Fibroblast of mammary gland (primary cell): ENCODE data around the gene REM2.
"Not testable (repeated sequence)": the region's sequence is repeated elsewhere in the genome, so short reads cannot be mapped to it uniquely, and the experiment has no call there.

Experiments used
- DNase-seq: peaks from one replicate; pipeline ENCODE4 v3.0.0-alpha.2; 2010; ENCODE audit warnings: low read depth
- H3K4me3 ChIP-seq: 2 replicates; pipeline ENCODE4 v1.5.1; 2011; ENCODE audit warnings: low read depth, mild to moderate bottlenecking, low read length, moderate library complexity; ENCODE audit not compliant: control insufficient read depth
- CTCF ChIP-seq: conservative IDR thresholded peaks from 2 replicates; pipeline ENCODE4 v1.5.1; 2011; ENCODE audit warnings: low read depth, low read length, inconsistent platforms; ENCODE audit not compliant: control insufficient read depth, insufficient read depth

Gene REM2

GRCh38 chr14:22850944-22851764, 31.9 kb upstream of the REM2 start:
- H3K4me3 ChIP-seq, result peak overlapping the region; percentile 19
- peak; percentile 99 for DNase-seq

GRCh38 chr14:22852178-22852577, 30.8 kb upstream of the REM2 start:
- not testable (repeated sequence) for H3K4me3 ChIP-seq, DNase-seq

More at GRCh38 chr14:22850944-22851764, 31.9 kb upstream of the REM2 start:
- no peak for TF ChIP-seq CTCF

GRCh38 chr14:22852599-22852939, 30.5 kb upstream of the REM2 start:
- TF ChIP-seq CTCF, result no peak
- no peak for DNase-seq
- H3K4me3 ChIP-seq, result no peak overlapping the region

GRCh38 chr14:22852940-22853767, 29.9 kb upstream of the REM2 start:
- H3K4me3 ChIP-seq, result peak overlapping the region; percentile 50
- TF ChIP-seq CTCF, result peak; percentile 92
- peak; percentile 86 for DNase-seq

- not testable (repeated sequence) for DNase-seq, H3K4me3 ChIP-seq
Measured at GRCh38 chr14:22854296-22854695, 28.7 kb upstream of the REM2 start.

GRCh38 chr14:22854963-22855724, 27.9 kb upstream of the REM2 start:
- H3K4me3 ChIP-seq, result no peak overlapping the region
- no peak for DNase-seq
- no peak for TF ChIP-seq CTCF

- H3K4me3 ChIP-seq, result no peak overlapping the region
- TF ChIP-seq CTCF, result no peak
- no peak for DNase-seq
Measured at GRCh38 chr14:22856428-22856827, 26.6 kb upstream of the REM2 start.

- H3K4me3 ChIP-seq, DNase-seq: not testable (repeated sequence)
Measured at GRCh38 chr14:22860377-22860776, 22.6 kb upstream of the REM2 start.
